ENCODE measurements around the gene RPS6KA5.
"Not testable (repeated sequence)": the region's sequence is repeated elsewhere in the genome, so short reads cannot be mapped to it uniquely, and the experiment has no call there.

RPS6KA5 gene

DNA sequence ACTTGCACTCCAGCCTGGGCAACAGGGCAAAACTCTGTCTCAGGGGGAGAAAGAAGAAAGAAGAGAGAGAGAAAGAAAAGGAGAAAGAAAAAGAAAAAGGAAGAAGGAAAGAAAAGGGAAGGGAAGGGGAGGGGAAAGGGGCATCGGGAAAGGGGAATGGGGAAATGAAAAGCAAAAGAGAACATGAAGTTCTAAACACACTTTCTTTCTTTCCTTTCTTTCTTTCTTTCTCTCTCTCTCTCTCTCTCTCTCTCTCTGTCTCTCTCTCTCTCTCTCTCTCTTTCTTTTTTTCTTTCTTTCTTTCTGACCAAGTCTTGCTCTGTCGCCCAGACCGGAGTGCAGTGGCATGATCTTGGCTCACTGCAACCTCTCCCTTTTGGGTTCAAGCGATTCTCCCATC is 76.9 kb downstream of the RPS6KA5 start:
- DNase-seq: no peak

- no peak for DNase-seq
These were observed 78.8 kb downstream of the RPS6KA5 start for GRCh38 chr14:90981636-90982035.

GRCh38 chr14:90980636-90981035 is 79.8 kb downstream of the RPS6KA5 start:
- DNase-seq: not testable (repeated sequence)

GRCh38 chr14:90979515-90979914 is 80.9 kb downstream of the RPS6KA5 start:
- no peak for DNase-seq

DNA sequence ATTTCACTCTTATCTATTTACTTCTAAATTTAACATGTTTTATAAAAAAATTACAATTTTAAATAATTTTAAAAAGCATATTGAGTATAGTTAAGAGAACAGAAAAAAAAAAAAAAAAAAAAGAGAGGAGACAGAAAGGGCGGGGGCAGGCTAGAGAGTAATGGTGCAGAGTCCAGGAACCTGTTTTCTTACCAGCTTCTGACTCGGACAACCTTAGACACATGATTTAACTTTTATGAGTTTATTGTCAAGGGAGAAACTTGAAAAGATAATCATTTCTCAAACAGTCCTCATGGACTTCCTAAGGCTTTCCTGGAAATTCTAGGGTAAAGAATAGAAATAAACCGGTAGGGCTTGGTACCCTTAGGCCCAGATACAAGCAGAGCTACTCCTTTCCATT is 84.3 kb downstream of the RPS6KA5 start:
- no peak for DNase-seq

DNA sequence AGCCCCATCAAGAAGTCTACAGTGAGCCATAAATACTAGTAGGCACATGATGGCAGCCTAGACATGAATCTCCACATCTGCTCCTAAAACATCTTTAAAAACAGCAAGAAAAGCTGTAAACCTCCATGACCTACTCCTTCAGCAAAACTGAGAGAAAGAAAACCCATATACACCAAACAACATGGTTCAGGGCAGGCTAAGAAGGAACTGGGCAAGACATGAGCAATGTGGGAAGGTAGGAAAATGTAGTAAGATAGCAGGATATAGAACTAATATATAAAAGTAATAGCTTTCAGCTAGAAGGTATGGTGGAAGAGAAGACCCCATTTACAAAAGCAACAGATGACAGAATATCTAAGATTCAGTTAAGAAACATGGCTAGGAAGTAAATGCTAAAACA is 88.8 kb downstream of the RPS6KA5 start:
- DNase-seq: no peak

DNA sequence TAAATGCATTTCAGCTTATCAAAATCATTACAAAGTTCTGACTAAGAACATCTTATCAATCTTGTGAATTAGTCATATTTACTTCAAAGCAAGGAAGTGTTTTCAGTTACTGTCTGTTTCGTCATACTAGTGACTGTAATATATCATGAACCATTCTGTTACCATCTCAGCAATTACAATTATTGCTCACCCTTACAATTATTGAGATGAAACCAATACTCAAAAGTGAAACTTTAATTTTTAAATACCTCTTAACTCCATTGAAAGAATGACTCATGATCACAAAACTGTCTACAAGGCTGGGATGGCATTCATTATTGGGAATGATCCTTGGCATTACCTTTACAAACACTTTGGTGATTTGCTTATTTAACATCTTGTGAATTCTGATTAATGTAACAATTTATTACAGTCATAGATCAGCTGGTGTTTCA is 90.3 kb downstream of the RPS6KA5 start:
- peak; percentile 5 for DNase-seq

GRCh38 chr14:90969531-90970166 is 90.8 kb downstream of the RPS6KA5 start:
- DNase-seq: no peak

DNA sequence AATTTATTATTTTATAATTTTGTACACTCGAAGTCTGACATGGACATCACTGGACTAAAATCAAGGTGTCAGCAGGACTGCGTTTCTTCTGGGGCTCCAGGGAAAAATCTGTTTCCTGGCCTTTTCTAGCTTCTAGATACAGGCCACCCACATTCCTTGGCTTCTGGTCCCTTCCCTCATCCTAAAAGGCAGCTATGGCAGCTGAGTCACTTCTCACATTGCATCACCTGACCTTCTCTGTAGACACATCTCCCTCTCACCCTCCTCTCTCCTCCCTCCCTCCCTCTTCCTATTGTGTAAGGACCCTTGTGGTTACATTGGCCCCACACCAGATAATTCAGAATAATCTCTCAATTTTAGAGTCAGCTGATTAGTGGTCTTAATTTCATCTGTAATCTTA is 92.4 kb downstream of the RPS6KA5 start:
- peak; percentile 9 for DNase-seq

DNA sequence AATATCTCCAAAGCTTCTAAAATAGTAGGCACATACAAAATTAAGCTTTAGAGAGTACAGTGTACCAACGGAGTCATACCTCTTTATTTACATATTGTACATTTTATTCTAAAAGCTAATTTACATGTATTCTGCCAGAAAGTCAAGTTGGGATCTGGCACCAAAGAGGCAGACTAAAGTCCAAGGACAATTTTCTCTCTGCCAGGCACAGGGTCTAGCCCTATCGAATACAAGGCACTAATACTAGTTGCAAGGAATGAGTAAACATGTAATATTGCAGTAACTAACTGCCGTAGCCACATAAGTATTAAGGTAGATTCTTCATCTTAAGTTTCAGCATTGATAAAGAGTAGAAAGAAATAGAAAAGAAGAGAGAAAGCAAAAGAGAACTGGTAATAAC is 93.9 kb downstream of the RPS6KA5 start:
- DNase-seq: no peak

GRCh38 chr14:90965765-90966164 is 94.7 kb downstream of the RPS6KA5 start:
- DNase-seq: no peak

GRCh38 chr14:90963343-90963742 is 97.1 kb downstream of the RPS6KA5 start:
- no peak for DNase-seq

DNA sequence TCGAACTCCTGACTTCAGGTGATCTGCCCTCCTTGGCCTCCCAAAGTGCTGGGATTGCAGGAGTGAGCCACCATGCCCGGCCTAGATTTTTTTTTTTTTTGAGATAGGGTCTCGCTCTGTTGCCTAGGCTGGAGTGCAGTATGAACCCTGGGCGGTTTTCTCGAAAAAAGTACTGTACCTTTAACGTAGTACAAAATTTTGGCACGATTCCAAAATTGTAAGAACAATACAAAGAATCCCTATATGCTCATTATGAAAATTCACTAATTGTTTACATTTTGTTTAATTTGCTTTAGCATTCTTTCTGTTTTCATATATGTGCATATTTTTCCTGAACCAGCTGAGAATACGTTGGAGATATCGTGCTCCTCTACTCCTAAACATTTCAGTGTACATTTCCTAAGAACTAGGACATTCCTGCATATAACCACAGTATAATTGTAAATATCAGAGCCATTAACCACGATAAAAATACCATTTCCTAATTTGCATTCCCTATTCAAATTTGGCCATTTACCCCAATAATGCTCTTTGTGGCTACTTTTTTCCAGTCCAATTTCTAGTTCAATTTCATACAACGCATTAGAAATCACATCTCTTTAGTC is 97.8 kb downstream of the RPS6KA5 start:
- DNase-seq: no peak

GRCh38 chr14:90960818-90961217 is 99.6 kb downstream of the RPS6KA5 start:
- no peak for DNase-seq

DNA sequence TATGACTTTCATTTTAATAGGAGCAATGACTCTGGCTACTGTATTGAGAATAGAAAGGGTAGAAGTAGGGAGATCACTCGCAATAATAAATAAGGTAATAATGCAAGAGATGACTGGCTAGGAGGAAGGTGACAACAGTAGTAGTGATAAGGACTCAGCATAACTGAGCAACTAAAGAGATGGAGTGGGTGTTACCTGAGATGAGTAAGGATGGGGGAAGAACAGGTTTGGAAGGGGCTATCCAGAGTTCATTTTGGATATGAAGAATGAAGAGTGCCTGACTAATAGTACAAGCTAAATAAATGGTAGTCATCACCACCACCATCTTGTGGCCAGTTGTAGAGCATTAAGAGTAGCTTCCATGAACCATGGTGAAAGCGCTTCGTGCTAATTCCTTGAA is 101.1 kb downstream of the RPS6KA5 start:
- DNase-seq: no peak

GRCh38 chr14:90956273-90956672 is 104.2 kb downstream of the RPS6KA5 start:
- no peak for DNase-seq

DNA sequence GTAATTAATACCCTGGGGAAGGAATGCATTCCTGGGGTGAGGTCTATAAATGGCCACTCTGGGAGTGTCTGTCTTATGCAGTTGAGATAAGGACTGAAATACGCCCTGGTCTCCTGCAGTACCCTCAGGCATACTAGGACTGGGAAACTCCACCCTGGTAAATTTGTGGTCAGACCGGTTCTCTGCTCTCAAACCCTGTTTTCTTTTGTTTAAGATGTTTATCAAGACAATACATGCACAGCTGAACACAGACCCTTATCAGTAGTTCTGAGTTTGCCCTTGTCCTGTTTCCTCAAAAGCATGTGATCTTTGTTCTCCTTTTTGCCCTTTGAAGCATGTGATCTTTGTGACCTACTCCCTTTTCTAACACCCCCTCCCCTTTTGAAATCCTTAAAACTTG is 106.8 kb downstream of the RPS6KA5 start:
- not testable (repeated sequence) for DNase-seq

- DNase-seq: no peak
These were observed 117.1 kb downstream of the RPS6KA5 start for GRCh38 chr14:90943367-90943766.

DNA sequence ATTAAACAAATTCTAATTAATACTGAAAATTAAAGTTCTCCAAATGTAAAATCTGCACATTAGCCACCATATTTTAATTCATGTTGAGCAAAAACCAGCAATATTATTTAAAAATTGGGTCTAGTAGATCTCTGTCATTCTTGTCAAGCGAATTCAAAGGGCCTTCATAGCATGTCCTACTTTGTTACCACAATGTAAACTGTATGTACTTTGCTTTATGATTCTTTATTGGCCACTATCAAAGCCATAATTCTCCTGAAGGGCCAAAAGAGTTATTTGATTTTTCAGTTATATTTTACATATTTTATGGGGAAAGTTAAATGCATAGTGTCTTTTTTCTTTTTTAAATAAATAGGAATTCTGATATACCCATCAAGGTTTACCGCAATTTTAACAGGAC is 117.9 kb downstream of the RPS6KA5 start:
- DNase-seq: no peak

DNA sequence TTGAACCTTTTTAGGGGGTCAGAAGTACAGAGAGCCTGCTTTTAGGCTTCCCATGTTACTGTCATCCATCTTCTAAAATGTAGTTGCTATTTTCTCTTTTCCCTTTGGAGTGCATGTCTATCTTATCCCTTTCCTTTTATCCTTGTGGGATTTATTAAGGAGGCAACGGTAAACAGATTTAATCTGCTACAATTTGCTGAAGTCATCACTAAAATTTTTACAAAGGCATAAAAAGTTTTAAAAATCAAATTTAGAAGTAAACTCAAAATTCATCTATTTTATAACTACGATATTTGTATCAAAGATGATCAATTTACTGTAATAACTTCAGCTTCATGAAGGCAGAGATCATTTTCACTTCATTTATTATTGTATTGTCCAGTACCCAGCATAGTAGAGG is 118.7 kb downstream of the RPS6KA5 start:
- DNase-seq: no peak

GRCh38 chr14:90940318-90940962 is 120.0 kb downstream of the RPS6KA5 start:
- no peak for DNase-seq

GRCh38 chr14:90939252-90939795 is 121.1 kb downstream of the RPS6KA5 start:
- not testable (repeated sequence) for DNase-seq

GRCh38 chr14:90938615-90939014 is 121.8 kb downstream of the RPS6KA5 start:
- no peak for DNase-seq
